GM13976 (cell line): ENCODE measurements around the gene SPHK1.
"Not testable (repeated sequence)": the region's sequence is repeated elsewhere in the genome, so short reads cannot be mapped to it uniquely, and the experiment has no call there.

Experiments
- DNase-seq: peaks from one replicate; pipeline ENCODE4 v3.0.0; 2012; ENCODE audit warnings: low spot score
- CTCF ChIP-seq: IDR thresholded peaks from 2 replicates; pipeline ENCODE4 v1.5.1; 2012; ENCODE audit warnings: borderline replicate concordance, mild to moderate bottlenecking; ENCODE audit not compliant: insufficient read depth; ENCODE audit errors: extremely low read depth, missing control alignments, control extremely low read depth
- in situ Hi-C: fragments of 300-500 bp; cut with MboI; formaldehyde crosslinking; loops from one replicate; pipeline ENCODE4 v1.12.0; 2022; ENCODE audit warnings: low sequenced_read_pairs, mixed read lengths, inconsistent platforms; ENCODE audit not compliant: unreplicated experiment

The SPHK1 gene

GRCh38 chr17:76343106-76343505 is 41.3 kb upstream of the SPHK1 start:
- no peak for DNase-seq
- in situ Hi-C loops = no loop called here

GRCh38 chr17:76345377-76345974 is 38.9 kb upstream of the SPHK1 start:
- no peak for TF ChIP-seq CTCF
- in situ Hi-C loops = no loop called here
- DNase-seq = no peak

More at GRCh38 chr17:76343106-76343505, 41.3 kb upstream of the SPHK1 start:
- TF ChIP-seq CTCF = no peak

- DNase-seq, in situ Hi-C loops: not testable (repeated sequence)
Measured at GRCh38 chr17:76346936-76347335, 37.5 kb upstream of the SPHK1 start.

GRCh38 chr17:76350463-76350862 is 33.9 kb upstream of the SPHK1 start:
- no peak for DNase-seq
- TF ChIP-seq CTCF = no peak
- in situ Hi-C loops = no loop called here

GRCh38 chr17:76351526-76352071 is 32.8 kb upstream of the SPHK1 start:
- DNase-seq = no peak
- TF ChIP-seq CTCF = no peak
- in situ Hi-C loops = no loop called here

- DNase-seq = peak; percentile 76
- in situ Hi-C loops = no loop called here
- no peak for TF ChIP-seq CTCF
Measured at GRCh38 chr17:76353004-76353598, 31.3 kb upstream of the SPHK1 start.

GRCh38 chr17:76353599-76354316 is 30.7 kb upstream of the SPHK1 start, which contains the start of gene PRPSAP1:
Gene PRPSAP1 (minus strand): TSS chr17:76353916. CDS start chr17:76353703, 213 bp downstream.
- TF ChIP-seq CTCF = peak; percentile 3
- DNase-seq = peak; percentile 94
- in situ Hi-C loops = no loop called here
